Stomach (tissue), 4 donors: ENCODE results near the gene ADSS1.

Experiments
- CTCF ChIP-seq, 7 experiments: fragments of 450-650 bp in 4 of 7; fragments of 200-600 bp in 3 of 7; sonication (generic) in 3 of 7; IDR thresholded peaks; one replicate each; pipeline ENCODE4 v1.5.1; 2016 to 2019; ENCODE audit warnings: antibody characterized with exemption in 7 of 7, control low read depth in 2 of 7, mild to moderate bottlenecking in 1 of 7
- POLR2A ChIP-seq, 4 donors: fragments of 450-650 bp; IDR thresholded peaks; one replicate each; pipeline ENCODE4 v1.6.1; 2016; ENCODE audit warnings: antibody characterized with exemption in 4 of 4, control low read depth in 2 of 4, mild to moderate bottlenecking in 1 of 4, moderate library complexity in 1 of 4
- POLR2AphosphoS5 ChIP-seq, 3 donors: sonication (generic); formaldehyde crosslinking; IDR thresholded peaks; one replicate each; pipeline ENCODE4 v1.6.1; 2016; ENCODE audit warnings: antibody characterized with exemption in 3 of 3

GRCh38 chr14:104702106-104702505, 21.9 kb upstream of the ADSS1 start:
- no peak for TF ChIP-seq CTCF (IDR thresholded peaks at IDR 0.05)
- no peak for TF ChIP-seq POLR2A (IDR thresholded peaks at IDR 0.05)
- TF ChIP-seq POLR2AphosphoS5 (IDR thresholded peaks at IDR 0.05): no peak
